GM06990 (cell line): ENCODE data around the gene FOLR1.
A peak's percentile ranks its signal among the peaks of the same experiment; 100 is the strongest.

ENCODE experiments used
- DNase-seq: peaks from one replicate; pipeline ENCODE4 v3.0.0-alpha.2; 2011; ENCODE audit not compliant: insufficient read length; ENCODE audit errors: extremely low read depth
- H3K27me3 ChIP-seq: replicated peaks from 2 replicates; pipeline ENCODE4 v1.6.0; 2011; ENCODE audit warnings: low read length; ENCODE audit not compliant: control insufficient read depth, insufficient read depth
- H3K36me3 ChIP-seq: 2 replicates; pipeline ENCODE4 v1.5.1; 2011; ENCODE audit warnings: low read length; ENCODE audit not compliant: control insufficient read depth, insufficient read depth
- H3K4me3 ChIP-seq: replicated peaks from 2 replicates; pipeline ENCODE4 v1.5.1; 2011; ENCODE audit warnings: low read depth, mild to moderate bottlenecking, control low read depth, low read length
- TF ChIP-seq, protein P1 (sequence below): IDR thresholded peaks from 2 replicates; pipeline ENCODE4 v1.5.1; 2011; ENCODE audit warnings: low read length, control low read depth, mild to moderate bottlenecking, inconsistent platforms; ENCODE audit not compliant: insufficient read depth, poor library complexity, severe bottlenecking

FOLR1 gene

DNA sequence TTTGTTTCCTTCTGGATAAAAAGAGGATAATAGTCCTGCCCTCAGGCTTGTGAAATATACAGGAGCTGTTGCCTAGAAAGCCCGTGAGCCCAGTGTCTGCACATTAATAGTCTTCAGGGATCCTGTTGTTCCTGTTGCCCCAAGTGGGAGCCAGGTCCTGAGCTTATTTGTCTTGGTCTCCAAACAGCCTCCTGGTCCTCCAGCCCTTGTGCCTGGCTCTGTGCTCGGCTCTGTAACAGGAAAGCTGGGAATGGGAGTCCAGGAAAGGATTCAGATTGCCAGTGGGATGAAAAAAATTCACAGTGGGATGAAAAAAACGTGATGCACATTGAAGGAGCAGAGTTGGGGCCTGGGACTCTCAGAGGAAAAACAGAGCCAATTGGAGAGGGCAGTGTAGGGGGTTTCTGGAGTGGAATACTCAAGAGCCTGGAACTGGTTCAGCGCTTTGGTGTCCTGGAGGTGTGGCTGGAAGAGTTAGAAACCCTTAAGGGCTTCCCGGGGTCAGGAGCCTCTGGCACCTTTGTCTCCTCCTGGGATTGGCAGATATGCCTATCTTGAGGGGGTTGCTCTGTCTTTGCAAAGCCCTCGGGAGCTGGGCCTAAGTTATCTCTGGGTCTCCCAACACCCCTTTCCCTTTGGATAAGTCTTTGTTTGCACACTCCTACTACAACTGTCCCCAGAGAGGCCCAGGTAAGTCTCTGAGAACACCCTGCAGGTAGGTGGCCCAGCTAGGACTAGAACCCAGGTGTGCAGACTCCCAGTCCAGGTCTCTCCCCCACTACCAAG is 30.4 kb downstream of the FOLR1 start:
- no peak for DNase-seq
- H3K27me3 ChIP-seq = no peaks in the 10 kb centered on the region
- H3K4me3 ChIP-seq = peak overlapping the region; percentile 79
- TF ChIP-seq, protein P1, sequence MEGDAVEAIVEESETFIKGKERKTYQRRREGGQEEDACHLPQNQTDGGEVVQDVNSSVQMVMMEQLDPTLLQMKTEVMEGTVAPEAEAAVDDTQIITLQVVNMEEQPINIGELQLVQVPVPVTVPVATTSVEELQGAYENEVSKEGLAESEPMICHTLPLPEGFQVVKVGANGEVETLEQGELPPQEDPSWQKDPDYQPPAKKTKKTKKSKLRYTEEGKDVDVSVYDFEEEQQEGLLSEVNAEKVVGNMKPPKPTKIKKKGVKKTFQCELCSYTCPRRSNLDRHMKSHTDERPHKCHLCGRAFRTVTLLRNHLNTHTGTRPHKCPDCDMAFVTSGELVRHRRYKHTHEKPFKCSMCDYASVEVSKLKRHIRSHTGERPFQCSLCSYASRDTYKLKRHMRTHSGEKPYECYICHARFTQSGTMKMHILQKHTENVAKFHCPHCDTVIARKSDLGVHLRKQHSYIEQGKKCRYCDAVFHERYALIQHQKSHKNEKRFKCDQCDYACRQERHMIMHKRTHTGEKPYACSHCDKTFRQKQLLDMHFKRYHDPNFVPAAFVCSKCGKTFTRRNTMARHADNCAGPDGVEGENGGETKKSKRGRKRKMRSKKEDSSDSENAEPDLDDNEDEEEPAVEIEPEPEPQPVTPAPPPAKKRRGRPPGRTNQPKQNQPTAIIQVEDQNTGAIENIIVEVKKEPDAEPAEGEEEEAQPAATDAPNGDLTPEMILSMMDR = no peak
- no peaks in the 10 kb centered on the region; the same call in none of the 2 replicates for H3K36me3 ChIP-seq

GRCh38 chr11:72222907-72223614 is 31.1 kb downstream of the FOLR1 start:
- H3K4me3 ChIP-seq = peak overlapping the region; percentile 79

DNA sequence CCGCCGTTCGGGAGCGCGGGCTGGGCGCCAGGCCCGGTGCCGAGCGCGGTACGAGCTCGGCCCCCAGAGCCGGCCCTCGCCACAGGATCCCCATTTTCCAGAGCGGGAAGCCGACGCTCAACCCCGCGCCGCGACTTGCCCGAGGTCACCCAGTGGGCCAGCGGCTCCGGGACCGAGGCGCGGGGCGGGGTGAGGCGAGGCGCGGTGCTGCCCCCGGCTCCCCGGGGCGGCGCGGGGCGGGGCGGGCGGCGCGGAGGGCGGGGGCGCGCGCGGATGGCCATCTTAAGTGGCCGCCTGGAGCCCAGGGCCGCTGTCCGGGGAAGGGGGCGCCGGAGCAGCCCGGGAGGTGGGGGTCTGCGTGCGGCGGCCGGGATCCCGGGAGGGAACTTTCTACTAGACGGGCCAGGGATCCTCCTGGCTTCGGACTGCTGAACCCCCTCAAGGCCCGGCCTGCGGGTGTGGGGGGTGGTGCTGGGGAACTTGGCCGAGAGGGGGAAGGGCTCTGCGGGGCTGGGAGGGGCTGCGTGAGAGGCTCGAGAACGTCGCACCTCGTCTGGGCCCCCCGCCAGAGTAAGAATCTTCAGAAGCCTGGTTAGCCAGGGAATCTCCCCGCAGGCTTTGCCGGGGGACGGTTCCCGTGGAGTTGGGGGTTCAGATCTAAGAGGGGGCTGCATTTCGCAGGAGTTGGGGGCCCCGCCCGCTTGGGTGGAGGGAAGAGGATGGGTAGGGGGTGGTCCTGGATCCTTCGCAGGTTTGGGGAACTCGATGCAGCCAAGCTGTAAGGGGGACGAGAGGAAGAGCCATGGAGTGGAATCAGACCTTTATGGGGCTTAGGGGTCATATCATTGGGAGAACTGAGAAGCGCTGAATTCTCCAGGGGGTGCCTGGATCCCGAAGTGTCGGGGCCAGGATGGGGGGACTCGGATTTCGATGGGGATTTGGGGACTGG is 31.9 kb downstream of the FOLR1 start:
- TF ChIP-seq, protein P1 = no peak
- Histone ChIP-seq H3K4me3 (peak overlapping the region; percentile 79), H3K27me3 (no peaks in the 10 kb centered on the region), H3K36me3 (peaks cover 11% of the 10 kb centered on the region)
- DNase-seq = peak; percentile 82

More at GRCh38 chr11:72222907-72223614, 31.1 kb downstream of the FOLR1 start:
- Histone ChIP-seq H3K27me3 (no peaks in the 10 kb centered on the region), H3K36me3 (peaks cover 5% of the 10 kb centered on the region)
- peak; percentile 95 for DNase-seq
- TF ChIP-seq, protein P1 = no peak

- TF ChIP-seq, protein P1 = no peak
- DNase-seq = peak; percentile 58
- peaks cover 19% of the 10 kb centered on the region for H3K36me3 ChIP-seq
- peak within 1 kb of the TSS; percentile 79 for H3K4me3 ChIP-seq
- no peaks in the 10 kb centered on the region for H3K27me3 ChIP-seq
These were observed 32.8 kb downstream of the FOLR1 start, which contains the start of gene INPPL1 for GRCh38 chr11:72224564-72225410. INPPL1 (plus strand) TSS chr11:72224767; CDS start chr11:72224985, 218 bp downstream.
